SW480 (cell line): Measurements from ENCODE around the gene CSRNP3.

Source experiments
- DNase-seq: peaks from one replicate; pipeline ENCODE4 v3.0.0-alpha.2; 2016; ENCODE audit warnings: low spot score

CSRNP3 gene

DNA sequence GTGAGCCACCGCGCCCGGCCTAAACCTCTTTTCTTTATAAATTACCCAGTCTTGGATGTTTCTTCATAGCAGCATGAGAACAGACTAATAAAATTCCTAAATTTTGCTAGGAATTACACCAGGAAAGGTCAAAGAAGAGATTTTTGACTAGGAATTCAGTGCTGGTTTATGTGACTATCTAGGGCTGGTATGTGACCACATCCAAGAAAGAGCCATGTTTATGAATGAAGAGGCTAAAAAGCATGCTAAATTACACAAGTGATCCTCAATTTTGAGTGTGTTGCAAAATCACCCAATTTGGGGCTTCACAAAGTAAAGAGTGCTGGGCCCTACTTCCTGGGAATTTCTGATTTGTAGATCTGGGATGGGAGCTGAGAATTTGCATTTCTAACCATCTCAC is 123.6 kb downstream of the CSRNP3 start:
- DNase-seq = no peak

DNA sequence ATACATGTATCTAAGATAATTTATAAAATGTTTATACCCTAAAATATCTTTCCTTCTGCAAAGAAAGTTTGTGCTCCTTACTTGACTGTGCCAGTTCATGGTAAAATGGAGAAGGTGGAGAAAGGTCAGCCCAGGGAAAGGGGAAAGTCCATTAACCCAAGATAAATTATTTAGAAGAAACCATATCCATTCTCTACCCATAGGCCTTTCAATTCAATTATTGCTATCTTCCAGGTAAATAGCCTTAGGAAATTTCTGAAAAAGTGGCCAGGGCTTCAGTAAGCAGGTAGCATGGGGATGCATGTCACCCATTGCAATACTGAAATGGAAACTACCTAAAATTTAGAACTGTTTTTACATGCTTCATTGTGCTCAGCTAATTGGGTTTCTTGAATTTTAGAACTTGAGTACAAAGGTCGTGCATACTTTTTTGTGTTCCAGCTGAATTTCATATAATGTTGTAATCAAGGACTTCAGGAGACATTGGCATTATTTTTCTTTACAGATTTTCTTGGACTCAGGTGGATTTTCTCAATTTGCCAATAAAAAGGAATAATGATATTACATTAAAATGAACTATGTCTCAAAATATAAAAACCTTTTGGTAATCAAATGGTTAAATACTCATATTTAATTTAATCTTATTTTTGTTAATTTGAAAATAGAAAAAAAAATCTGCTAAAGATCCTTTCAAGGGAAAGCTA is 124.9 kb downstream of the CSRNP3 start:
- DNase-seq = no peak

DNA sequence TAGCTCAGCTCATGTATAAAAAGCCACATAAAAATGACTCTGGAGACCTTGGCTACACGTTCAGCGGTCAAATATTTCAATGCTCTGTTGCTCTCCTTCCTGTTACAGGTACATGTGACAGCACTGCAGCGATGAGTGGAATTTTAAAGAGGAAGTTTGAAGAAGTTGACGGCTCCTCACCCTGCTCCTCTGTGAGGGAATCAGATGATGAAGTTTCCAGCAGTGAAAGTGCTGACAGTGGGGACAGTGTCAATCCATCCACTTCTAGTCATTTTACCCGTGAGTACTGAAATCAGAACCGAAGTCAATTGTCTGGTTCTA is 125.4 kb downstream of the CSRNP3 start:
- DNase-seq = no peak

DNA sequence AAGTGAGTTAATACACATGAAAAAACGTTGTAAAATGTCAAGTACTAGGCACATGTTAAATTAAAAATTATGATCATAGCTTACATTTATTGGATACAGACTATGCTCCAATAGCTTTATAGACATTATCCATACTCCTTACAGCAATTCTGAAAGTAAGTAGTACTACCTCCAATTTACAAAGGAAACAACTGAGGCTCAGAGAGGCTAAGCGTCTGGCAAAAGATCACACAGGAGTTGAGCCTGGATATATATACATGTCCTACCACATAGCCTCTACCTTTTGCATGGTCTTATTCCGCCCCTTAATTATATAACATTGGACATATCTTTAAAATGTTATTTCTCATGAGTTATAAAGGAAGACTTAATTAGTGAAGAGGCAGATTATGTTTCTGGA is 127.3 kb downstream of the CSRNP3 start:
- no peak for DNase-seq

DNA sequence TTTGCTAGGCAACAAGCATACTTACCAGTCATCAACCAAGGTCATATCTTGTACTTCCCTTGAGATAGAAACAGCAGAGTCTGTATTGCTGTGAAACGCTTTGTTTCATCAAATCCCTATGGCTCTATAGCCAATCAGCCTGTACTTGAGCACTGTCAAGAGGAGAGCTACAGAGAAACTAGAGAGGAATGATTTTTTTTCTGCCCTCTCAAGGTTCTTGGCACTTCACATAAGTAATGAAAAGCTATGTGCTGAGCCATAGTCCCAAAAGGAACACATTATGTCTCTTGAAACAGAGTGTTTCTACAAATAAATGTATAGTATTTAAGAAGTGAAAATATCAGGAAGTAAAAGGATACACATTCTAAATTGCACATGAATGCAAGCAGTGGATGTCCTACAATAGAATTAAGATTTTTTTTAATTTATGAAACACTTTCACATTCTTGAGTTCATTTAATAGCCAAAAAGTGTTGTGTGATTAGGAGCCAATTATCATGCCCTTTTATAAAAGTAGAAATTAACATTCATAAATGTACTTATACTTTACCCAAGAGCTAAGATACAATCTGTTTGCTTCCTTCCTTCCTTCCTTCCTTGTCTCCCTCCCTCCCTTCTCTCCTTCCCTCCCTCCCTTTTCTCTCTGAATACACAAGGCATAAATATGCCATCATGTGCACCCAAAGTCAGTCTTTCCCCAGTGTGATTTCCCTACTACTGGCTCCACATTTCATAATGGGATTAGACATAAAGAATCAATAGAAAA is 131.8 kb downstream of the CSRNP3 start:
- DNase-seq = no peak

DNA sequence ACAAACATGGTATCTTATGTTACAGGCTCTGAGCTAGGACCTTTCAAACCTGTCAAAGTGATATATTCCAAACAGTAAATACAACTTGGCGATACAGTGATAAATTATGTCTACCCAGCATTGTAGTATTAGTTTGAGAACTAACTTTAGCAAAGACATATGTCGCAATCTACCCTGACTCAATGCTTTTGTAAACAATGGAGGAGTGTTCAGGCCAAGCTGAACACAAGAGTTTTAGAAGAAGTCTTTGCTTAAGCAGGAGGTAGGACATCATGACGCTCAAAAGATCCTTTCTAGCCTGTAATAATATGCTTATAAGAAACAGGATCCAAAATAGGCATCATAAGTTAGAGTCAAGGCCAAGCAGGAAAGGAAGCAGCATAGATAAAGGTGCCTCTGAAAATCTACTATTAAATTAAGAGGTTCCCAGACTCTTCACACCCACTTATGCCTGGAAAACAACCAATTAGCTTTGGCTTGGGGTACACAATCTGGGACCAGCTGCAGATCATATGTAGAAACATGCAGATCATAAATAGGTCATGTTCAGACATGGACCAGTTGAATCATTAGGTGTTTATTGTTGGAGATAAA is 132.5 kb downstream of the CSRNP3 start:
- no peak for DNase-seq

DNA sequence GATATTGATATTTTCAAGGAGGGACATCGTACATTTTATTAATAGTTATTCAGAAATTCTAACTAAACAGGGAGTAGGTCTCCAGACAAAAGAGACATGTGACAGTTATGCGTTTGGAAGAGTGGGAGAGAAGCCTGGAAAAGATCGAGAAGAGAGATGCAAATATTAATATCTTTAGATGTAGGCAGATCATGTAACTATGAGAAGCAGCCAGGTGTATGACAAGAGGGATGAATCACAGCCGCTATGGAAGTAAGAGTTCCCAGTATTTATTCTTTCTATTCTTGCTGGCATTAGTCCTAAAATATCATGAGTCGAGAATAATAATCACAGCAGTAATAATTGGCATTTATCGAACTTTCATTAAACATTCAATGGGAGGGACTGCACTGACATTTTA is 140.2 kb downstream of the CSRNP3 start:
- DNase-seq = no peak

DNA sequence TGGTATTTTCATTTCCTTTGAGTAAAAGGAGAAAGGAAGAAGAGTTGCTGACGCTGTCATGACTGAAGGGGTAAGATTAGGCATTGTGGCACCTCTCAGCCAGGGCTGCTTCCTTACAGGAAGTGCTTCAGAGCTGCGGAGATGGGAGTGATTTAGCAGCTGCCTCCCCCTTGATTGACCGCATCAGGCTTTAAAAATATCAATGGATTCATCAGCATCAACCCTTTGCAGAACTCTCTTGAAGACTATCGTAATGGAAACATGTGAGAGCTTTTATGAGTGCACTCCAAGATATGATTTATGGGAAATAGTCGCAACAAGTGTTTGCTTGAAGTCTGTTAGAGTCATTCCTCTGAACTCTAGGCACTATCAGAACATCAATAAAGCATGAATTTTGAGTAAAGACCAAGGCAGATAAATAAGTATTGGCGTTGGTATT is 141.1 kb downstream of the CSRNP3 start:
- DNase-seq = no peak

DNA sequence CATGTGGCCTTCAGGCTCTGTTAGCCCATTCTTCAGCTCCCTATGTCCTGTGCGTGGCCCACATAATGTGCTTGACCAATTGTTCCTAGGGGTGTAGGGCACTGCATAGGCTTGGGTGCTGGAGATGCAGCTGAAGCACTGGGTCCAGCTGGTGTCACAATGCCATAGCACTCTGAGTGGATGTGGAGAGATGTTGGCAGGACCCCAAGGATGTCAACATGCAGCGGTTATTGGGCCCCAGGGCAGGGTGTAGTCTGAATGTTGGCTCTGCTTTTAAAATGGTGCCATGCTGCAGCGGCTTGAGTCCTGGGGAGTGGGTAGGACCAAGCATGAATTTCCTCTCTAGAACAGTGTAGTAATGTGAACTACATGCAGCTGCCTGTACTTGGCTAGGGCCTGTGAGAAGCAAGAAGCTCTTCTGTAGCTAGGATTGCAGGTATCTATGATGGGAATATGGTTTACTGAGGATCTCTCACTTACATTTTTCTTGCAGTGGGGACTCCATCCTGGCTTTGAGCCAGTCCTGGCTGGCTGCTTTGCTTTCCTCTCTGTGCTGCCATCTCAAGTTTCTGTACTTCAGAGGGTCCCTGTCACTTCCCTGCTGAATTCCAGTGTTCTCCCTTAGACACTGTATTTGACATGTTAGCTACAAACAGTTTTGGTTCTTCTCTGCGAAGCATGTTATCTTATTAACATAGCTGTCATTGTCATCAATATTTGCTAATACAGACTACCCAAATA is 148.4 kb downstream of the CSRNP3 start:
- DNase-seq = no peak

DNA sequence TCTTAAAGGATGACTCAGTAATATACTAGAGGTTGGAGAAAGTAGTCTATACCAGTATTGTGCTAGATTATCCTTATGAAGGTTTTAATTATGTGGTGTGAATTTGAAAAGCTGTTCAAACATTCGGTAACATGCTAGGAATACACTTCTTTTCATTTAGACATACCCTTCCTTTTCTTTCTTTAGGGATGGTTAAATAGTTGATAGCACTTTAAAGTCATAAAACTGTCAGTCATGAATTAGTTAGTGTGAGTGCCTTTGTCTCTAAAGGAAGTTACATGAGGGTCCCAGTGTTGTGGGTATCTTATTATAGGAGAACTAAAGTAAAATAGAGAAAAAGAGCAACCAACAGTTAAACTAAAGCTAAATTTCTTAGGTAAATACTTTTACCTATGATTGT is 149.3 kb downstream of the CSRNP3 start:
- DNase-seq = no peak

DNA sequence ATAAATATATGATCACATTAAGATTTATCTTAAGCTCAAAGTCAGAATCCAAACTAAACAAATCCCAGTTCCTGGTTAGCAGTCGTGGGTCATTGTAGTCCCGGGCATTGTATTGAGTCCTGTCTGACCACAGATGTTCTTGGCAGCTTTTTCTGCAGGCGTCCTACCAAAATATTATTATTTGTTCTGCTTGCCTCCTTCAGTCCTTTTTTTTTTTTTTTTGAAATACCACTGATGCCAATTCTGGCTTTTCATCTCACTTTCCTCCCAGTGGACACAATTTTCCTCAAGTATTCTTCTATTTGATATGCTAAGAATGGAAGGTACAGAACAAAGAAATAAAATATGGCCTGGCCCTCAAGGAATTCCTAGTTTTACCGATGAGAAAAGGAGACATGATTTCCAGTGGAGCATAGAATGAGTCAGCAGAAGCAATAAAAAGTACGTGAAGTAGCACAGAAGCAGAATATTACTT is 151.6 kb downstream of the CSRNP3 start:
- no peak for DNase-seq

DNA sequence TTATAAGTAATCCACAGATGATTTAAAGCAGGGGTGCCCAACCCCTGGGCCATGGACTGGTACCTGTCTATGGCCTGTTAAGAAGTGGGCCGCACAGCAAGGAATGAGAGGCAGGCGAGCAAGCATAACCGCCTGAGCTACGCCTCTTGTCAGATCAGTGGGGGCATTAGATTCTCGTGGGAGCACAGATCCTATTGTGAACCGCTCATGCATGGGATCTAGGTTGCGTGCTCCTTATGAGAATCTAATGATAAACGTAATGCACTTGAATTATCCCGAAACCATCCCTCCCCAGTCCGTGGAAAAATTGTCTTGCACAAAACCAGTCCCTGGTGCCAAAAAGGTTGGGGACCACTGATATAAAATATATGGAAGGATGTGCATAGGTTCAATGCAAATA is 153.7 kb downstream of the CSRNP3 start:
- DNase-seq = no peak

DNA sequence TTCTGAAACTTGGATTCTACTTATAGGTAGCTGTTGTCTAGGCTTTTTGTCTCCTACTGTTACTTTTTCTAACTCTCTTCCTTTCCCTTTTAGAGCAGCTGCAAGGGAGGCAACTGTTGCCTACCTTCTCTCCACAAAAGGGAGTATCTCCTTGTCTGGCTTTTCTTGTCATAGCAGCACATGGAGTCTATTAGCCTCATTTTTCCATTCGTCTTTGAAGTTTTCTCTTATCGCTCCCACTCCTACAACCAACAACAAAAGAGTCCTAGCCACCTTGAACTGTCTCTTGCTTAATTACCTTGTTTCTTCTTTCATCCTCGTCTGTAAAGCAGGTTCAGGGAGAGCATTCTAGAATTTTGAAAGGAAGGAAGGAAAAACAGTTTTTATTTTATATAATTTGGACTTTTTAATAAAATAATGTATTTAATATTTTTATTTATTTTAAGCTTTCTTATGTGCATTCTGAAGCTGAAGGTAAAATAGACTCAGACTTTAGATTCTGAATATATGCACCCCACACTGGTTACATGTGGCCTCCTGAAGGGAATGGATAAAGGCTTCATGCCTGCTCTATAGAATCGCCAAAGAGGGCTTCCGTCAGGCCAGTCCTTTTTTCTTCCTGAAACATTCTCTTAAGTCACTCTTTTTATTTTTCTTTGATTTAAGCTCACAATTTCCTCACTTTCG is 154.4 kb downstream of the CSRNP3 start:
- DNase-seq = no peak

DNA sequence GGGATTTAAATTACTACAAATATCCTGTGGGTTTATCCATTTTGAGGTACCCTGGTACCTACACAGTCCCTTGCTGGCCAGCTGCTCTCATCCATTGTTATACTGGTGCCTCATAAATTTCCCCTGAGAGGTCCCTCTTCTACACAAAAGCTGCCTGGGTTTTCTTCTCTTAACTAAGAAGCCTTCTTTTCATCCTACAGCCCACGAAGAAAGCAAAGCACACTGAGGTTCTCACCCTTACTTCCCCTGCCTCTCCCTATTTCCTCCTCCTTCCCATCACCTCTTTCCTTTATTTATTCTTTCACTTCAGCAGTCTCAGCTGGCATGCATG is 154.9 kb downstream of the CSRNP3 start:
- no peak for DNase-seq

DNA sequence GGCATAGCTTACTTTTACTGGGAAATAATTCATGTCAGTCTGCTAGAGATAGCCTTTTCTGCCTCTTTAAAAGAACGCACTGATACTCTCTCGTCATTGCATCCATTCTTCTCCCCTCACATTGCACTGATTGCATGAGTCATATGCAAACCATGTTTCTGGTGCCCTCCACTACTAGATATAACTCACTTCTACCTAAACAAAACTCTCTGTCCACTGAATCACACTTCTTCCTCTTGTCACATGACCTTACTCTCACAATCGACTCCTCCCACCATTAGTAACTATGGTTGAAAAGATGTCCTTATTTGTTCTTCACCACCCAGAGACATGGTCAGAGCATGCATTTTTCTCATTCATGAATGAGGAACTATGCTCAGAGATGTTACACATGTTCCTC is 158.0 kb downstream of the CSRNP3 start:
- DNase-seq = no peak

DNA sequence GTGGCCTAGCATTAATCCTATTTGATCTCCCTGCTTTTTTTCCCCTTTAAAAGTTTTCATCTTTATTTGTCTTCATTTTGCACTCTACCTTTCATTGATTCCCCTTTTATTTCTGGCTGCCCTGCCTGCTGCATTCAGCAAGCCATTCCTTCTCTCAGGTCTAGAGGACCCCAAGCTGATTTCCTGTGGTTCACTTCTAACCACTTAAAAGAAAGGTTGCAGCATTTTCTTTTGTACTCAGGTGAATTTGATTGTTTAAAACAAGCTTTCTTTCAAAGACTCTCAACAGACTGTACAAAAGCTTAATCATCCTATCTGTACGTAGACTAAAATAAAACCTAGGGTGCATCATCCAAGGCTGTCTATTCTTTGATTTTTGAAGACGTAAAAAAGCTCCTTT is 160.3 kb downstream of the CSRNP3 start:
- DNase-seq = no peak

DNA sequence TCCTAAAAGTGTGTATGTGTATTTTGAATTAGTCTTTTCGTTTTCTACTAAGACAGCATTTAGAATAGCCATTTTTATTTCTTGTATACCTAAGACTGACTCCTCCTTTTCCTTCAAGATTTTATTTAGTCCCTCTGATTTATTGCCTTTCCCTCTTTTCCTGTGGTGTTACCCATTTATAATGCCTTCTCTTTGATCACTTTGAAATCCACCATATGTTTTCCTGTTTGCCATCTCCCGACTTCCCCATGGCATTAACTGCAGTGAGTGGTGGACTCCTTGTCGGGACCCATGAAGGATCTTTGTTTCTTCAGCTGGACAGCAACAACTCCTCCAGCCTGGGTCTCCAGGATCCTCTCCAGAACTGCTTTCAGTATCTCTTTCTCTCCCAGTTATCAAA is 160.7 kb downstream of the CSRNP3 start:
- DNase-seq = no peak

DNA sequence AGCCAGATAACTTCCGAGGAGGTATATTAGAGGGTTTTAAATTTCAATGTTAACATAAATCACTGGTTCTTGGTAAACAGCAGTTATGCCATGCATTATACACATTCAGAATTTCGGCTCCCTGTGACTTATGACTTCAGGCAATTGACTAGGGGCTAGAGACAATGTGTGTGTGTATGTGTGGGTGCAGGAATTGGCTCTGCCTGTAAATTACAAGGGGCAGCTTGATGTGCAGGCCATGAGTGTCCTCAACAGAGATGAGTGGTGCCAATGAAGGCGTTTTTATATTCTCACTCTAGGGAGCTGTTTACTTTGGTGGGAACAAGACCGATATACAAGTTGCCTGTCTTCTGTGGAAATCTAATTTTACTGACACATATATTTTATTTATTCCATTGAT is 161.6 kb downstream of the CSRNP3 start:
- no peak for DNase-seq

DNA sequence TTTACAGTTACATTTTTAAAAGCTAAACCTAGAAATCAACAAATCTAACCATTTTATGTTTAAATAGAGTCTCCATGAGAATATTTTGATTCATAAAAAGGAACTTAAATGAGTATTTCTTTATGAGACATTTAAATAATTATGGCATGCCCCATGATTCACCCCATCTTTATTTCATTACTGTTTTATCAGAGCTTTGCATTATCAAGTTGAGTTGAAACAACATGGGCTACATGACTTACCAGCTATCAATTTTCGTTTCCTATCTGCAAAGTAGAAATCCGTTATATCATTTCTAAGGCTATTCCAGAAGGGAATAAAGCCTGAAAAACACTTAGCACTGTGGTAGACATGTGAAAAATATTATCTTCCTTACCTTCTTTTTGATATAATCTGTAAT is 163.1 kb downstream of the CSRNP3 start:
- no peak for DNase-seq

DNA sequence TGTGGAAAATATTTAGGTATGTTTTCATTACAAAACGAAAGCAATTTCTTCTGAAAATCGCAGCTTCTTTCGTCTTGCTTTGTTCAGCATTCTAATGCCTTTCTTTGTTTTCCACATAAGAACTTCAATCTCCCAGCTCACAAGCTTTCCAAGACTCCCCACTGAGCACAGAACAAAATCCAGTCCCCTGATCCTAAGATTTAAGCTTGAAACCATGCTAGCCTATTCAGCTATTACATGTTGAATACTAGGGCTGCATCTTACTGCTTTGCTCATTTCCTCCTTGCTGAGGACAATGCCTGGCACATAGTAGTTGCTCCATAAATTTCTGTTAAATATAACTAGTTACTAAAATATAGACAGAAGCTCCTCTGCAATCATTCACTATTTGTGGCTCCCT is 163.9 kb downstream of the CSRNP3 start:
- DNase-seq = no peak

DNA sequence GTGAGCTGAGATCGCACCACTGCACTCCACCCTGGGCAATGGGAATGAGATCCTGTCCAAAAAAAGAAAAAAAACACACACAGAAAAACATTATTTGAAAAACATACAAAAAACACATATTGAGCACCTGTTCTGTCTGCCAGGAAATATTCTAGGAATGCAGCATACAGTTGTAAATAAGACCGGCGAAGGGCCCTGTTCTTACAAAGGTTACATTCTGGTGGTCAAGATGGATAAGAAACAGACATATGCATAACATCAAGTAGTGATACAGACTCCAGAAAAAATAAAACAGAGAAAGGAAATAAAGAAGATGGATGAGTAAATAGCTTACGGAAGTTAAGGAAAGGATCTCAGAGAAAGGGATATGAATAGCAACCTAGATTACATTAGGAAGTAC is 164.8 kb downstream of the CSRNP3 start:
- DNase-seq = no peak

DNA sequence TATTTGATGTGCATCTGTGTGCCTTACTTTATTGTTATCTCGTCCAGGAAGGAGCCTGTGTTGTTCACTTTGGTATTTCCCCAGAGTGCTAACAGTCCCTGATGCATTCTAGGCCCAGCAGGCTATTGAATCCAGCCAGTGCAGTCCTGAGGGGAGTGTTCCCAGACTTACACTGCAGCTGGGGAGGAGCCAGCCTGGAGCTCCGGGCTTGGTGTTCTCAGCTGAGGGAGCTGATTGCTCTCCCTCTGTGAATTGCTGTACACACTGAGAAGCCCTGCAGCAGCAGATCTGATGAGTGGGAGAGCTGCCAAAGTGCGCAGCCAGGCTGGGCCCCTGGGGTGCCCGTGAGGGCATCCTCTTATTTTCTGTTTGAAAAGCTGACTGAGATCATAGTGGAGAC is 165.4 kb downstream of the CSRNP3 start:
- DNase-seq = no peak
